ENCODE measurements around the gene MOGAT3. TPM values are rescaled to one million over a fixed set of nuclear protein-coding genes. Genes with fewer than 3 reads are reported as not detected.

MOGAT3 gene
- total and polyA plus RNA-seq, 5 donors from 2014 or later = not detected

DNA sequence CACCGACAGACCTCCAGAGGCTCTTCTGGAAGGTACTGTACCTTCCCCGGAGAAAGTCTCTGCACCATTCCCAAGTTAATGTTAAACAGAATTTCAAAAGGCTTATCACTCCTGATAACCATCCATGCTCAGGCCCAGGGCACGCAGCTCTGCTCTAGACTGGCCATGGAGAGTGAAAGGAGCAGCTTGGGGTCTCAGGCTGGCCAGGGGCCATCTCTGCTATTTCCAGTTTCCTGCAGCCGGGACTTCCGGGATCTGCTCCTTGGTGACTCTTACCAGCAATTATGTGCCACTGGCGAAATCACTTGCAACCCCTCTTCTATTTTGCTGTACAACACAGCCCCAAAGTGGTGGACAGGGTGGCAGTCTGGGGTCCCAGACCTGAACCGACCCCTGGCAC, 30.8 kb upstream of the MOGAT3 start:
- Histone ChIP-seq H3K9me3 (ENCODE audit: control insufficient read depth in 2 of 2, low read length in 2 of 2) (no peaks in the 10 kb centered on the region), H3K4me1 (ENCODE audit: control insufficient read depth, insufficient read depth, low read length, poor library complexity, severe bottlenecking) (no peaks in the 10 kb centered on the region), H3K27me3 (ENCODE audit: control insufficient read depth, insufficient read depth, low read length) (no peaks in the 10 kb centered on the region), H3K27ac (ENCODE audit: insufficient read depth, low read length, poor library complexity, severe bottlenecking) (no peak overlapping the region), H3K36me3 (ENCODE audit: control insufficient read depth, insufficient read depth, low read length) (peaks cover 8% of the 10 kb centered on the region), H3K4me3 (ENCODE audit: low read depth, low read length) (no peak overlapping the region)
- ATAC-seq (ENCODE audit: low read depth in 2 of 2) (no peak), DNase-seq (no peak)
- Mint-ChIP-seq H3K4me1 (peaks cover 0 to 6% (median 2%) of the 10 kb centered on the region in 4 donors), H3K36me3 (peaks cover 10% of the 10 kb centered on the region), H3K9me3 (no peaks in the 10 kb centered on the region), H3K4me3 (no peak overlapping the region), H3K27ac (no peak overlapping the region), H3K27me3 (no peaks in the 10 kb centered on the region)

DNA sequence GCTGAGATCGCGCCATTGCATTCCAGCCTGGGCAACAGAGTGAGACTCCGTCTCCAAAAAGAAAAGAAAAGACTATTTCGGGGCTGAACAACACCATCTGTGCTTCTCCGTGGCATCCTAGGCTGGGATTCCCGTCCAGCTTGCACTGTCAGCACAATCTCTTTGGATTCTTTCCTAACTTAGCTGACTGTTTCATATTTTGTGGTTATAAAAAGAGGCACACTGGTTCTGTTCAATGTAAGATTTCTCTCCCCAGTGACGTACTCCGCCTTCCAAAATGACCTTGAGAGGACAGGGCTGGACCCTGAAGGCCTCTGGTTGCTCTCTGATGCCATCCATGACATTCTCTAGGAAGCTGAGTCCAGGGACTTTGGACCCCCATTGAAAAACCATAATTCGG, 25.9 kb upstream of the MOGAT3 start:
- Mint-ChIP-seq H3K9me3 (no peaks in the 10 kb centered on the region), H3K4me1 (peaks cover 0 to 14% (median 6%) of the 10 kb centered on the region in 4 donors), H3K27me3 (no peaks in the 10 kb centered on the region), H3K27ac (no peak overlapping the region), H3K4me3 (no peak overlapping the region), H3K36me3 (peaks cover 10% of the 10 kb centered on the region)
- DNase-seq = no peak
- Histone ChIP-seq H3K36me3 (ENCODE audit: control insufficient read depth, insufficient read depth, low read length) (peaks cover 32% of the 10 kb centered on the region), H3K27me3 (ENCODE audit: control insufficient read depth, insufficient read depth, low read length) (no peaks in the 10 kb centered on the region), H3K27ac (ENCODE audit: insufficient read depth, low read length, poor library complexity, severe bottlenecking) (no peak overlapping the region), H3K9me3 (ENCODE audit: control insufficient read depth in 2 of 2, low read length in 2 of 2) (no peaks in the 10 kb centered on the region), H3K4me1 (ENCODE audit: control insufficient read depth, insufficient read depth, low read length, poor library complexity, severe bottlenecking) (no peaks in the 10 kb centered on the region), H3K4me3 (ENCODE audit: low read depth, low read length) (no peak overlapping the region)
- ATAC-seq (ENCODE audit: low read depth in 2 of 2) = no peak

GRCh38 chr7:101225650-101226049, 24.8 kb upstream of the MOGAT3 start:
- ATAC-seq (ENCODE audit: low read depth in 2 of 2) (no peak), DNase-seq (no peak)
- Histone ChIP-seq H3K27me3 (ENCODE audit: control insufficient read depth, insufficient read depth, low read length) (no peaks in the 10 kb centered on the region), H3K9me3 (ENCODE audit: control insufficient read depth in 2 of 2, low read length in 2 of 2) (no peaks in the 10 kb centered on the region), H3K36me3 (ENCODE audit: control insufficient read depth, insufficient read depth, low read length) (peaks cover 29% of the 10 kb centered on the region), H3K27ac (ENCODE audit: insufficient read depth, low read length, poor library complexity, severe bottlenecking) (no peak overlapping the region), H3K4me1 (ENCODE audit: control insufficient read depth, insufficient read depth, low read length, poor library complexity, severe bottlenecking) (no peaks in the 10 kb centered on the region), H3K4me3 (ENCODE audit: low read depth, low read length) (no peak overlapping the region)
- no peak overlapping the region for H3K4me3 Mint-ChIP-seq
- no peaks in the 10 kb centered on the region for H3K27me3 Mint-ChIP-seq
- H3K27ac Mint-ChIP-seq = no peak overlapping the region
- peaks cover 8% of the 10 kb centered on the region for H3K36me3 Mint-ChIP-seq
- no peaks in the 10 kb centered on the region for H3K9me3 Mint-ChIP-seq
- H3K4me1 Mint-ChIP-seq = peaks cover 0 to 20% (median 6%) of the 10 kb centered on the region in 4 donors

DNA sequence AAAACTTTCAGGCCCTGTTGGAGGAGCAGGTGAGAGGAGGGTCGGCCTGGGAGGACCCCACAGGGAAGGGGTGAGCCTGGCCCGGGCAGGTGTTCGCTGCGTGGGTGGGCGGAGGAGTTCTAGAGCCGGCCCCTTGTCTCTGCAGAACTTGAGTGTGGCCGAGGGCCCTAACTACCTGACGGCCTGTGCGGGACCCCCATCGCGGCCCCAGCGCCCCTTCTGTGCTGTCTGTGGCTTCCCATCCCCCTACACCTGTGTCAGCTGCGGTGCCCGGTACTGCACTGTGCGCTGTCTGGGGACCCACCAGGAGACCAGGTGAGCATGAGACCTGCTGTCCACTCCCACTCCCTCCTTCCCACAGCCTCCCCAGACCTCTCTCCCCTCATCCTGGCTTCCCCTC, 22.7 kb upstream of the MOGAT3 start:
- Histone ChIP-seq H3K27ac (ENCODE audit: insufficient read depth, low read length, poor library complexity, severe bottlenecking) (no peak overlapping the region), H3K36me3 (ENCODE audit: control insufficient read depth, insufficient read depth, low read length) (peaks cover 29% of the 10 kb centered on the region), H3K9me3 (ENCODE audit: control insufficient read depth in 2 of 2, low read length in 2 of 2) (no peaks in the 10 kb centered on the region), H3K27me3 (ENCODE audit: control insufficient read depth, insufficient read depth, low read length) (no peaks in the 10 kb centered on the region), H3K4me1 (ENCODE audit: control insufficient read depth, insufficient read depth, low read length, poor library complexity, severe bottlenecking) (peaks cover 16% of the 10 kb centered on the region), H3K4me3 (ENCODE audit: low read depth, low read length) (no peak overlapping the region)
- ATAC-seq (ENCODE audit: low read depth in 2 of 2) = no peak
- no peak for DNase-seq
- no peaks in the 10 kb centered on the region for H3K9me3 Mint-ChIP-seq
- peak overlapping the region in 1 of 4 donors; percentile 35 for H3K4me3 Mint-ChIP-seq
- H3K36me3 Mint-ChIP-seq = peaks cover 3% of the 10 kb centered on the region
- H3K27me3 Mint-ChIP-seq = no peaks in the 10 kb centered on the region
- peaks cover 0 to 37% (median 16%) of the 10 kb centered on the region in 4 donors for H3K4me1 Mint-ChIP-seq
- H3K27ac Mint-ChIP-seq = peak overlapping the region in 1 of 3 donors; percentile 74

- Histone ChIP-seq H3K4me1 (ENCODE audit: control insufficient read depth, insufficient read depth, low read length, poor library complexity, severe bottlenecking) (peaks cover 24% of the 10 kb centered on the region), H3K4me3 (ENCODE audit: low read depth, low read length) (no peak overlapping the region), H3K9me3 (ENCODE audit: control insufficient read depth in 2 of 2, low read length in 2 of 2) (no peaks in the 10 kb centered on the region), H3K36me3 (ENCODE audit: control insufficient read depth, insufficient read depth, low read length) (peaks cover 27% of the 10 kb centered on the region), H3K27ac (ENCODE audit: insufficient read depth, low read length, poor library complexity, severe bottlenecking) (no peak overlapping the region), H3K27me3 (ENCODE audit: control insufficient read depth, insufficient read depth, low read length) (no peaks in the 10 kb centered on the region)
- Mint-ChIP-seq H3K27ac (no peak overlapping the region), H3K4me3 (peak overlapping the region in 1 of 4 donors; percentile 61), H3K36me3 (peaks cover 3% of the 10 kb centered on the region), H3K4me1 (peaks cover 5 to 45% (median 20%) of the 10 kb centered on the region in 4 donors), H3K27me3 (no peaks in the 10 kb centered on the region), H3K9me3 (no peaks in the 10 kb centered on the region)
- no peak for ATAC-seq (ENCODE audit: low read depth in 2 of 2)
- DNase-seq = no peak
Observed at GRCh38 chr7:101222275-101222830, 21.5 kb upstream of the MOGAT3 start.

DNA sequence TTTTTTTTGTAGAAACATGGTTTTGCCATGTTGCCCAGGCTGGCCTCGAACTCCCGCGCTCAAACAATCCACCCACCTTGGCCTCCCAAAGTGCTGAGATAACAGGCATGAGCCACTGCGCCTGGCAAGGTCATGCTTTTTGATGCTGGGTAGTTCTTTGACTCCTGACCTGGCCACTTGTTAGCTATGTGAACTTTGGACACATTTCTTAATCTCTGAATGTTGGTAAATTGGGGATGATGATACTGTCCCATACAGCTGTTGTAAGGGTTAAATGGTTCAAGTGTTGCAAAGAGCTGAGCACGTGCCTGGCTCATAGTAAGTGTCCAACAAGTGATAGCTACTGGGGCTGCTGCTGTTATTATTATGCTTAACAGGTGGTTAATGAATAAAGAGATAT, 19.5 kb upstream of the MOGAT3 start:
- peaks cover 38% of the 10 kb centered on the region for H3K4me1 ChIP-seq (ENCODE audit: control insufficient read depth, insufficient read depth, low read length, poor library complexity, severe bottlenecking)
- H3K4me3 ChIP-seq (ENCODE audit: low read depth, low read length) = no peak overlapping the region
- peak overlapping the region; percentile 10 to 78 (median 60) for H3K4me3 Mint-ChIP-seq
- H3K27ac Mint-ChIP-seq = no peak overlapping the region
- no peak overlapping the region for H3K27ac ChIP-seq (ENCODE audit: insufficient read depth, low read length, poor library complexity, severe bottlenecking)
- H3K27me3 ChIP-seq (ENCODE audit: control insufficient read depth, insufficient read depth, low read length) = no peaks in the 10 kb centered on the region
- H3K9me3 Mint-ChIP-seq = no peaks in the 10 kb centered on the region
- ATAC-seq (ENCODE audit: low read depth in 2 of 2) (no peak), DNase-seq (no peak)
- H3K9me3 ChIP-seq (ENCODE audit: control insufficient read depth in 2 of 2, low read length in 2 of 2) = no peaks in the 10 kb centered on the region
- peaks cover 5 to 55% (median 23%) of the 10 kb centered on the region in 4 donors for H3K4me1 Mint-ChIP-seq
- no peaks in the 10 kb centered on the region for H3K36me3 Mint-ChIP-seq
- H3K36me3 ChIP-seq (ENCODE audit: control insufficient read depth, insufficient read depth, low read length) = peaks cover 25% of the 10 kb centered on the region
- H3K27me3 Mint-ChIP-seq = no peaks in the 10 kb centered on the region

DNA sequence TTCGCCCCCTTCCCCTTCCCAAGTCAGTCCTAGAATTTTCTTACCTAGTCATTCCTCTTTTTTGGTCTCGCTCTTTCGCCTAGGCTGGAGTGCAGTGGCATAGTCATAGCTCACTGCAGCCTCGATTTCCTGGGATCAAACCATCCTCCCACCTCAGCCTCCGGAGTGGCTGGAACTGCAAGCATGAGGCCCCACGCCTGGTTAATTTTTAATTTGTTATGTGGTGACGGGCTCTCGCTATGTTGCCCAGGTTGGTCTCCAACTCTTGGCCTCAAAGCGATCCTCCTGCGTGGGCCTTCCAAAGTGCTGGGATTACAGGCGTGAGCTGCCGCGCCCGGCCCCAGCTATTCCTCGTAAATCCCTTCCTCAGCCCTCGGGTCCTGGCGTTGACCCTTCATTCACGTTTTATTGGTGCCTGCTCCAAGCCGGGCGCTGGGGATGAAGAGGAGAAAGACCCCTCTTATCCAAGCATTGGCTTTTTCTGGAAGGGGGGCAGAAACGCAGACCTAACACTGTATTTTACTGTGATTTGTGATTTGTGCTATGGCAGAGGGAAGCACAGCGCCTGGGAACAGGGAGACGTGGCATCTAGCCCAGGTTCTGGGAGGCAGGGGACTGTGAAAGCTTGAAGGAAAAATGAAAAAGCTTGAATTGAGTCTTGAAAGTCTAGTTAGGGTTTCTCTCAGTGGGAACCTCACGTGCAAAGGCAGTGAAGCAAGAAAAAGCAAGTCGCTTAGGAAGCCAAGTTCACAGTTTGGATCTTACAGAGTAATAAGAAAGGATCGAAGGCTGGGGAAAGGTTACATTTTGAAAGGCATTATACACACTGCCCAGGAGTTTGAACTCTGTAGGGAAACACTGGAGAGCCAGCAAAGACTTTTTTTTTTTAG, 17.6 kb upstream of the MOGAT3 start:
- ATAC-seq (ENCODE audit: low read depth in 2 of 2) (no peak), DNase-seq (no peak)
- H3K9me3 Mint-ChIP-seq = no peaks in the 10 kb centered on the region
- no peaks in the 10 kb centered on the region for H3K27me3 Mint-ChIP-seq
- peak overlapping the region; percentile 93 to 97 (median 96) for H3K4me3 Mint-ChIP-seq
- peak overlapping the region; percentile 93 for H3K4me3 ChIP-seq (ENCODE audit: low read depth, low read length)
- H3K4me1 ChIP-seq (ENCODE audit: control insufficient read depth, insufficient read depth, low read length, poor library complexity, severe bottlenecking) = peaks cover 38% of the 10 kb centered on the region
- peak overlapping the region; percentile 79 to 99 (median 98) for H3K27ac Mint-ChIP-seq
- H3K9me3 ChIP-seq (ENCODE audit: control insufficient read depth in 2 of 2, low read length in 2 of 2) = no peaks in the 10 kb centered on the region
- H3K36me3 ChIP-seq (ENCODE audit: control insufficient read depth, insufficient read depth, low read length) = peaks cover 15% of the 10 kb centered on the region
- peaks cover 5 to 53% (median 21%) of the 10 kb centered on the region in 4 donors for H3K4me1 Mint-ChIP-seq
- H3K27me3 ChIP-seq (ENCODE audit: control insufficient read depth, insufficient read depth, low read length) = no peaks in the 10 kb centered on the region
- H3K36me3 Mint-ChIP-seq = peaks cover 5% of the 10 kb centered on the region
- H3K27ac ChIP-seq (ENCODE audit: insufficient read depth, low read length, poor library complexity, severe bottlenecking) = peak overlapping the region; percentile 82

Data from CD4-positive, CD25-positive, alpha-beta regulatory T cell (primary cell).